ENCODE measurements around the gene BRI3.

BRI3 gene

DNA sequence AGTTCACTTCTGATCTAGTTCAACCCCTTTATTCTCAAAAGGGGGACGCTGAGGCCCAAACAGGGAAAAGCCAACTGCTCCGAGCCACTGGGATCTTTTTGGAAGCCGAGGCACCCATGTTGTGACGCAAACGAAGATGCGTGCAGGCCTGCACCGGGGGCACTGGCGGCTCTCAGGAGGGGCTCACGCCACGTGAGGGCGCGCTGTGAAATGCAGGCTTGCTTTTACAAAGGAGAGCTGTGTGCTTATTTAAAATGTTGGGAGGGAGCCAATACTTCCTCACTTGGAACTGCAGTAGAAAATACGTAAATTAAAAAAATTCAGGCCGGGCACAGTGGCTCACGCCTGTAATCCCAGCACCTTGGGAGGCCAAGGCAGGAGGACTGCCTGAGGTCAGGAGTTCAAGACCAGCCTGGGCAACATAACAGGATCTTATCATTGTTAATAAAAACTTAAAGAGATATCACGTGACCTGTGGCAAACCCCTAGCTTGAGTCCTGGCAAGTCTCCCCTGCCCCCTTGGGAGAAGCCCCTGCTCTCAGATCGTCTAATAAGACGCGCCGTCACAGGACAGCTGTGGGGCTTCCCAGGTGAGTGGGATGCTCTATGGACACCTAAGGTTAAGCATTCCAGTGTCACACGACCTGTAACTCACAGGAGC, 16.3 kb downstream of the BRI3 start:
- no peak overlapping the region for H3K27ac ChIP-seq (ENCODE audit: low read depth, low read length, severe bottlenecking)
- H3K4me1 ChIP-seq (ENCODE audit: control insufficient read depth, insufficient read depth, low read length, poor library complexity, severe bottlenecking): peaks cover 13% of the 10 kb centered on the region
- WGBS, 2 experiments (ENCODE audit: insufficient coverage in 2 of 2): 87 to 93% methylated on average over 19 to 21 of the region's 21 CpGs

DNA sequence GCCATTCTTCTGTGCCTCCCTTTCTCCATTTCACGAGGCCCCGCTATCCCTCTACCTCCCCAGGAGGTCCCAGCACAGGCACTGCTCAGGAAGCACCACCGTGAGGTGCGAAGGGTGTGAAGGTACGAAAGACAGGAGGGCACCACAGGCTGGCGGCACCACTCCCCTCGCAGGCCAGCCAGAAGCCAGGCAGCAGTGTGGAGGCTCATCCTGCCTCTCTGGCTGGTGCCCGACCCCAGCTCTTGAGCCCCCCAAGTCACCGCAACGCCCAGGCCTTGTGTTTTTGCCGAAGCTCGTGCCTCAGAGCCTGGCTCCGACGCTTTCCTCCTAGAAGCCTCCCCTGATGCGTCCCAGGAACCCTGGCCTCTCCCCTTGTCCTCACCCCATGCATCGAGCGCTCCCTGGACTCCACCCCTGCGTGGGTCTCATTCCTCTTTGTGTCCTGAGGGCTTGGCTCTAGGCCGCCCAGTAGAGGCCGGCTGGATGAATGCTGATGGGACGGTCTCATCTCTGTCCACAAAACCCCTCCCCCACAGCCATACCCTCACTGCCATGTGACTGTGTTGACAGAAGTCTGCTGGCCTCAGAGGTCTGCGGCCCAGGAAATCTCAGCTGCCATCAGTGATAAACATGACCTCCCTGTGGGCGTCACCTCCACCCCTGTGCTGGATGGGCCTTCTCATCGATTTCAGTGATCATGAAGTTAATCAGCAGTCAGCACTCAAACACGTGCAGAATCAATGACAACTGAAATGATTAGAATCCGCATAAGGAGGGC, 19.3 kb downstream of the BRI3 start:
- H3K27ac ChIP-seq (ENCODE audit: low read depth, low read length, severe bottlenecking): peak overlapping the region; percentile 29
- no peak overlapping the region for H3K4me3 ChIP-seq (ENCODE audit: extremely low read depth, insufficient read depth, low read length, poor library complexity, severe bottlenecking)
- peaks cover 25% of the 10 kb centered on the region for H3K4me1 ChIP-seq (ENCODE audit: control insufficient read depth, insufficient read depth, low read length, poor library complexity, severe bottlenecking)
- 81 to 87% methylated on average over 19 to 26 of the region's 26 CpGs for WGBS, 2 experiments (ENCODE audit: insufficient coverage in 2 of 2)
- peaks cover 28% of the 10 kb centered on the region for H3K36me3 ChIP-seq (ENCODE audit: control insufficient read depth, insufficient read depth, low read length)
- H3K9me3 ChIP-seq (ENCODE audit: control insufficient read depth, low read length): no peaks in the 10 kb centered on the region

More for the DNA sequence above, 16.3 kb downstream of the BRI3 start:
- Histone ChIP-seq H3K4me3 (ENCODE audit: extremely low read depth, insufficient read depth, low read length, poor library complexity, severe bottlenecking) (no peak overlapping the region), H3K9me3 (ENCODE audit: control insufficient read depth, low read length) (no peaks in the 10 kb centered on the region), H3K36me3 (ENCODE audit: control insufficient read depth, insufficient read depth, low read length) (peaks cover 46% of the 10 kb centered on the region)

DNA sequence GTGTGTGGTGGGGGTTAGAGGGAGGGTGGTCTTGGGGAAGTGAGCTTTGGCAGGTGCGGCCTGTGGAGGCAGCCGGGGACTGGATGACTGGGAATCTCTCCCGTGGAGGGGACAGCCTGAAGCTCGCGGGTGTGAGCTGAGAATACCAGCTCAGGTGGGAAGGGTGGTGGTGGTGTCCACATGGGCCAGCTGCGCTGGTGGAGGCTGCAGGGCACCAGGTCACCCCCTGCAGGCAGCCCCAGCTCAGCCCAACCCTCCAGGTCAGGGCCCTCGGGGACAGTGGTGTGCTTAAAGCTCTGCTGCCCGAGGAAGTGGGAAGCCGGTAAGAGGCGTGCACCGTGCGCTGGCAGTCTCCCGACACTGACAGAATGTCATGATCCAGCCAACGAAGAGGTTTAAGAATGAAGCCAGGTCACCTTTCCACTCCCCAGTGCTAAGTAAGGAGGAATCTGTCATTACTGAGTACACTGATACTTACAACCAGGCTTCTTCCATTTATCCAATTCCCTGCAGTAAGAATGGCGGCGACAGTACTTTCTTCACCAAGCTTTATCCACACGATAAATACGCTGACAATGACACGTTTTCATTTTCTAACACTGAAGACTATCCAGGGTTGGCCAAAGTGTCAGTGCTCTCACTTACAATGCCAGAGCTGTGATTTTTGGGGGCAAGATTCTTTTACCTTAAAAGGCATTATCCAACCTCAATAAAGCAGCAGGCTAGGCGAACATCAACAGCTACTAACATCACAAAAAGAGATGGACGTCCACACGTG, 20.4 kb downstream of the BRI3 start:
- H3K36me3 ChIP-seq (ENCODE audit: control insufficient read depth, insufficient read depth, low read length): peaks cover 30% of the 10 kb centered on the region
- H3K4me3 ChIP-seq (ENCODE audit: extremely low read depth, insufficient read depth, low read length, poor library complexity, severe bottlenecking): no peak overlapping the region
- no peak overlapping the region for H3K27ac ChIP-seq (ENCODE audit: low read depth, low read length, severe bottlenecking)
- WGBS, 2 experiments (ENCODE audit: insufficient coverage in 2 of 2): 89 to 97% methylated on average over 13 to 19 of the region's 22 CpGs
- H3K4me1 ChIP-seq (ENCODE audit: control insufficient read depth, insufficient read depth, low read length, poor library complexity, severe bottlenecking): peaks cover 25% of the 10 kb centered on the region
- no peaks in the 10 kb centered on the region for H3K9me3 ChIP-seq (ENCODE audit: control insufficient read depth, low read length)

- H3K4me1 ChIP-seq (ENCODE audit: control insufficient read depth, insufficient read depth, low read length, poor library complexity, severe bottlenecking): peaks cover 25% of the 10 kb centered on the region
- H3K36me3 ChIP-seq (ENCODE audit: control insufficient read depth, insufficient read depth, low read length): peaks cover 31% of the 10 kb centered on the region
- H3K9me3 ChIP-seq (ENCODE audit: control insufficient read depth, low read length): no peaks in the 10 kb centered on the region
- no peak overlapping the region for H3K4me3 ChIP-seq (ENCODE audit: extremely low read depth, insufficient read depth, low read length, poor library complexity, severe bottlenecking)
- 92 to 95% methylated on average over 11 to 12 of the region's 19 CpGs for WGBS, 2 experiments (ENCODE audit: insufficient coverage in 2 of 2)
- H3K27ac ChIP-seq (ENCODE audit: low read depth, low read length, severe bottlenecking): peak overlapping the region; percentile 17
These were observed 21.8 kb downstream of the BRI3 start for GRCh38 chr7:98303176-98303865.

DNA sequence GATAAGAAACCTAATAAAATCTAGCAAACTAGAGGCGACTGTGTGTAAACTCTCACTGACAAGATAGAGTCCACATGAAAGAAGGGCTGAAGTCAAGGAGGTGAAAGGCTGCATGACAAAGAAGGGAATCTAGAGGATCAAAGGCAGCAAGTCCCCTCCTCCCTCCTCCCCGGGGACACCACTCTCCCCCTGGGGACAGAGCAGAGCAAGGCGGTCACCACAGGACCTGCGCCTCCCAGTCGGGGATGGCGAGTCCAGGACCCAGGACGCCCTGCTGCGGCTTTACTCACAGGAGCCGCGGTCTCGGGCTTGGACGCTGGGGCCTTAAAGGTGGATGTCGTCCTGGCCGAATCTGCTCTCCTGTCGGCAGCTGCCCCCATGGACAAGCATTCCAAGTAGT, 22.4 kb downstream of the BRI3 start:
- H3K9me3 ChIP-seq (ENCODE audit: control insufficient read depth, low read length): no peaks in the 10 kb centered on the region
- H3K4me1 ChIP-seq (ENCODE audit: control insufficient read depth, insufficient read depth, low read length, poor library complexity, severe bottlenecking): peaks cover 25% of the 10 kb centered on the region
- H3K27ac ChIP-seq (ENCODE audit: low read depth, low read length, severe bottlenecking): no peak overlapping the region
- no peak overlapping the region for H3K4me3 ChIP-seq (ENCODE audit: extremely low read depth, insufficient read depth, low read length, poor library complexity, severe bottlenecking)
- peaks cover 31% of the 10 kb centered on the region for H3K36me3 ChIP-seq (ENCODE audit: control insufficient read depth, insufficient read depth, low read length)
- 39% methylated on average over 11 to 14 of the region's 15 CpGs for WGBS, 2 experiments (ENCODE audit: insufficient coverage in 2 of 2)

DNA sequence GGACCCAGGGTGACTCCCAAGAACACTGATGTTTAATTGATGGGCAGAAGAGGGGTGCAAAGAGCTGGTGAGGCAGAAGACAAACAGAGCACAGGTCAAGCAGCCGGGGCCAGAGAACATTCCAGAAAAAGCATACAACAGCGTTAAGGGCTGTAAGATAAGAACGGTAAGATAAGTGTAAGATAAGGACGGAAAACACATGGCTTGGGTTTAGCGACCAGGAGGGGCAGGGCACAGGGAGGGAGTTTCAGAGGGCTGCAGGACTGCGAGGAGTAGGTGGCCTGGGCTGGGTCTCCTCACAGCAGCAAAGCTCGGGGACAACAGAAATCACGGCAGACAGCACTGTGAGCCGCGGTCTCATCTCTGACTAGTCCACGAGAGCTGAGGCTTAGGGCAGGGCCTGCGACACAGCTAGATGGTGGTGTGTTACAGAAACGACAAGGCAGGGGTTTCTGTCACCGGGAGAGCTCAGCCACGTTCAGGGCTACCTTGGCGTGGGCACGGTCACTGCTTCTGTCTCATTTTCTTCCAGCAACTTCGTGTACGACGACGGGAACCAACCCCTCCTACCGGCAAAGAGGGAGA, 24.6 kb downstream of the BRI3 start:
- Histone ChIP-seq H3K9me3 (ENCODE audit: control insufficient read depth, low read length) (no peaks in the 10 kb centered on the region), H3K4me3 (ENCODE audit: extremely low read depth, insufficient read depth, low read length, poor library complexity, severe bottlenecking) (no peak overlapping the region), H3K27ac (ENCODE audit: low read depth, low read length, severe bottlenecking) (no peak overlapping the region), H3K36me3 (ENCODE audit: control insufficient read depth, insufficient read depth, low read length) (peaks cover 27% of the 10 kb centered on the region), H3K4me1 (ENCODE audit: control insufficient read depth, insufficient read depth, low read length, poor library complexity, severe bottlenecking) (peaks cover 16% of the 10 kb centered on the region)
- WGBS, 2 experiments (ENCODE audit: insufficient coverage in 2 of 2): 79 to 83% methylated on average over 16 to 21 of the region's 22 CpGs

- no peak overlapping the region for H3K27ac ChIP-seq (ENCODE audit: low read depth, low read length, severe bottlenecking)
- 93 to 98% methylated on average over 13 to 14 of the region's 14 CpGs for whole genome bisulfite sequencing, 2 experiments (ENCODE audit: insufficient coverage in 2 of 2)
- H3K4me3 ChIP-seq (ENCODE audit: extremely low read depth, insufficient read depth, low read length, poor library complexity, severe bottlenecking): no peak overlapping the region
- no peaks in the 10 kb centered on the region for H3K9me3 ChIP-seq (ENCODE audit: control insufficient read depth, low read length)
- peaks cover 23% of the 10 kb centered on the region for H3K4me1 ChIP-seq (ENCODE audit: control insufficient read depth, insufficient read depth, low read length, poor library complexity, severe bottlenecking)
- H3K36me3 ChIP-seq (ENCODE audit: control insufficient read depth, insufficient read depth, low read length): peaks cover 33% of the 10 kb centered on the region
These were observed 26.5 kb downstream of the BRI3 start for GRCh38 chr7:98307971-98308466.

DNA sequence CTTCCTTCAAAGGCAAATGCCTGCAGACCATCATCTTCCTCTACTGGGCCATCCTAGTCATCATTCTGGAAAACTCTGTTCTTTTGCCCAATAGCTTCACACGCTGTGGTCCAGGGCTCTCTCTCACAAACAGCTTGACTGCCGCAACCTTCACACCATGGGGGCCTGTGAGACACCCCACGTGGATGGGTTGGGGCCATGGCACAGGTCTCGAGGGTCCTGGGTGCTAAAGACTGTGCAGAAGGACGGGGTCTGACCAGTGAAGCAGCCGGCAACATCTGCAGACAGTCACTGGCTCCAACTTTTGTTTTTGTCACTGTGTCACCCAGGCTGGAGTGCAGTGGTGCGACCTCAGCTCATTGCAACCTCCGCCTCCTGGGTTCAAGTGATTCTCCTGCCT, 28.1 kb downstream of the BRI3 start:
- no peak overlapping the region for H3K4me3 ChIP-seq (ENCODE audit: extremely low read depth, insufficient read depth, low read length, poor library complexity, severe bottlenecking)
- H3K36me3 ChIP-seq (ENCODE audit: control insufficient read depth, insufficient read depth, low read length): peaks cover 39% of the 10 kb centered on the region
- no peak overlapping the region for H3K27ac ChIP-seq (ENCODE audit: low read depth, low read length, severe bottlenecking)
- H3K9me3 ChIP-seq (ENCODE audit: control insufficient read depth, low read length): no peaks in the 10 kb centered on the region
- WGBS, 2 experiments (ENCODE audit: insufficient coverage in 2 of 2): 94 to 98% methylated on average over 6 to 8 of the region's 8 CpGs
- peaks cover 16% of the 10 kb centered on the region for H3K4me1 ChIP-seq (ENCODE audit: control insufficient read depth, insufficient read depth, low read length, poor library complexity, severe bottlenecking)

DNA sequence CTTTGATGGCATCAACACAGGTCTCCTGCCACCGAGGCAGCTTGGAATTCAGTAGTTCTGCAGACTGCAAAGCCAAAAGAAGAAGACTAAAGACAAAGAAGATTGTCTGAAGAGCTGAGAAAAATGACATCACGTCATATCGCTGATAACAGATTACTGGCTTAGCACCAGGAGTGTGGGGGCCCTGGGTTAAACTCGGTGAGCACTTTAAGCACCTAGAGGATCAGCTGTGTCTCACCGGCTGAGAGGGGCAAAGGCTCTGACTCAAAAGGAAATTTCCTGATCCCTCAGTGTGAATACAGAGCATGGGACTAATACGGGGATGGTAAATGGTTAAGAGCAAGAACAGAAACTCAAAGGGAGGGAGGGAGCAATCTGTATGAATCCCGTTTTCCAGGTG, 30.7 kb downstream of the BRI3 start:
- peaks cover 53% of the 10 kb centered on the region for H3K36me3 ChIP-seq (ENCODE audit: control insufficient read depth, insufficient read depth, low read length)
- H3K27ac ChIP-seq (ENCODE audit: low read depth, low read length, severe bottlenecking): no peak overlapping the region
- H3K4me3 ChIP-seq (ENCODE audit: extremely low read depth, insufficient read depth, low read length, poor library complexity, severe bottlenecking): no peak overlapping the region
- no peaks in the 10 kb centered on the region for H3K9me3 ChIP-seq (ENCODE audit: control insufficient read depth, low read length)
- H3K4me1 ChIP-seq (ENCODE audit: control insufficient read depth, insufficient read depth, low read length, poor library complexity, severe bottlenecking): peaks cover 15% of the 10 kb centered on the region
- WGBS, 2 experiments (ENCODE audit: insufficient coverage in 2 of 2): 82 to 92% methylated on average over 5 to 6 of the region's 7 CpGs

- Histone ChIP-seq H3K9me3 (ENCODE audit: control insufficient read depth, low read length) (no peaks in the 10 kb centered on the region), H3K36me3 (ENCODE audit: control insufficient read depth, insufficient read depth, low read length) (peaks cover 51% of the 10 kb centered on the region), H3K4me1 (ENCODE audit: control insufficient read depth, insufficient read depth, low read length, poor library complexity, severe bottlenecking) (peaks cover 15% of the 10 kb centered on the region), H3K4me3 (ENCODE audit: extremely low read depth, insufficient read depth, low read length, poor library complexity, severe bottlenecking) (no peak overlapping the region), H3K27ac (ENCODE audit: low read depth, low read length, severe bottlenecking) (no peak overlapping the region)
- 94% methylated on average over 10 to 11 of the region's 11 CpGs for WGBS, 2 experiments (ENCODE audit: insufficient coverage in 2 of 2)
These were observed 33.0 kb downstream of the BRI3 start for GRCh38 chr7:98314469-98314868.

All from mesodermal cell (in vitro differentiated cells).